LHCN-M2 (cell line): Measurements from ENCODE around the gene DHRS13. TPM values are rescaled to one million over a fixed set of nuclear protein-coding genes. Genes with fewer than 3 reads are reported as not detected.

Source experiments
- DNase-seq: peaks from one replicate; pipeline ENCODE4 v3.0.0-alpha.2; 2012; ENCODE audit warnings: low read depth
- polyA plus RNA-seq: library from polyadenylated mRNA; unstranded; fragments of >200 nt; gene quantifications from one replicate; pipeline ENCODE4 v1.2.1, GENCODE V29; 2012; ENCODE audit warnings: missing spikeins
- total RNA-seq: library from RNA; depleted of rRNA; stranded (reverse); fragments of >200 nt; gene quantifications from 2 replicates; pipeline ENCODE4 v1.2.3, GENCODE V29; 2014; rRNA removed

Gene DHRS13, protein sequence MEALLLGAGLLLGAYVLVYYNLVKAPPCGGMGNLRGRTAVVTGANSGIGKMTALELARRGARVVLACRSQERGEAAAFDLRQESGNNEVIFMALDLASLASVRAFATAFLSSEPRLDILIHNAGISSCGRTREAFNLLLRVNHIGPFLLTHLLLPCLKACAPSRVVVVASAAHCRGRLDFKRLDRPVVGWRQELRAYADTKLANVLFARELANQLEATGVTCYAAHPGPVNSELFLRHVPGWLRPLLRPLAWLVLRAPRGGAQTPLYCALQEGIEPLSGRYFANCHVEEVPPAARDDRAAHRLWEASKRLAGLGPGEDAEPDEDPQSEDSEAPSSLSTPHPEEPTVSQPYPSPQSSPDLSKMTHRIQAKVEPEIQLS
- 4.6 and 5.2 TPM in 2 replicates for total RNA-seq
- polyA plus RNA-seq = 2.5 TPM

DNA sequence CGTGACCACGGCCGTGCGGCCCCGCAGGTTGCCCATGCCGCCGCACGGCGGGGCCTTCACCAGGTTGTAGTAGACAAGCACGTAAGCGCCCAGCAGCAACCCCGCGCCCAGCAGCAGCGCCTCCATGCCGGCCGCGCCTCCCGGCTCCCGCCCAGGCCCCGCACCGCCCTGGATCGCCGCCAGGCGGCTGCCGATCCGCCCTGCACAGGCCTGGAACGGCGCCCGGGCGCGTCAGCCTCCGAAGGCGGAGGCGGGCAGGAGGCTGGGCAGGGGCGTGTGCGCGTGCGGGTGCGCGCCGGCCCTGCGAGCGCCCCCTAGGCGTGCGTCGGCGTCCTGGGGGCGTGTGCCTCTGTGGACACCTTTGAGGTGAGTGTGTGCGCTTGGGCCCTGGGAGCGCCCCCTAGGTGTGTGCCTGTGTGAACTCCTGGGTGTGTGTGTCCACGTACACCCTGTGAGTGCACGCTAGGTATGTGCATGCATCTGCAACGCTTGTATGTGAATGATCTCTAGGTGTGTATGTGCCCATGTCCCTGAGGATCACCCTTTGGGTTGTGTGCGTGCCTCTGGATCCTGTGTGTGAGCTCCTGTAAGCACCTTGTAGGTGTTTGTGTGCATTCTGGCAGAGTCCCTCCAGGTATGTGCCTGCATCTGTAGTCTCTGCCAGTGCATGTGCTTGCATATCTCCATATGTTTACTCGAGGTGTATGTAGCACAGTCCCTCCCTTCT, at the start of gene DHRS13:
TSS of gene DHRS13 (minus strand) at position 261 of the 727 bp plus-strand sequence. CDS start at position 126, 135 bp downstream.
- DNase-seq = peak; percentile 77

- peak; percentile 99 for DNase-seq
Measured at GRCh38 chr17:28951991-28952975, 49.4 kb upstream of the DHRS13 start.

DNA sequence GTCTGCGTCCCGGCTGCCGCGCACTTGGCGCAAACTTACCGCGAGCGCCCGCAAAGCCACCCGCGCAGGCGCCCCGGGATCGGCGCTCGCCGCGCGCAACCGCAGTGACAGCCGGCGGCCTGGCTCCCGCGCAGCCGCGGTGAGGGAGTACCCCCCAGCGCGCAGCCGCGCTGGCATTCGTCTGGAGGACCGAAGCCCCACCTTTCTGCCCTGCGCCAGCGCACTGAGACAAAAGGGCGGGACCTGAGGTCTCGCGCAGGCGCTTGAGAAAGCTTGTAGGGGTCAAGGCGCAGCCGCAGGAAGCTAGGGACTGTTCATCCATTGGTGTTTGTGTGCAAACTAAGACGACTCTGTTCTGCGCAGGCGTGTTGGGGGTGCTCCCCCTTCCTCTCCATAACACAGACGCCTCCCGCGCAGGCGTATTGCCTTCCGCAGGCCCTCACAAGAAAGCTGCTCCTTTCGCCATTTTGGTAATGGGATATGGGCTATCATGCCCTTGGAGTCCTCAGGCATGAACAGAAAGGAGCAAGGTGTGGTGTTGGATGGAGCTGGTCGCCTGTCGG, 48.6 kb upstream of the DHRS13 start, which contains the start of gene PHF12:
TSS of gene PHF12 (minus strand) at position 91 of the 563 bp plus-strand sequence. CDS start 558 bp downstream, outside the sequence.
- peak; percentile 100 for DNase-seq

GRCh38 chr17:28950752-28951427, 48.0 kb upstream of the DHRS13 start:
- no peak for DNase-seq

GRCh38 chr17:28950017-28950751, 47.3 kb upstream of the DHRS13 start:
- DNase-seq = peak; percentile 55

DNA sequence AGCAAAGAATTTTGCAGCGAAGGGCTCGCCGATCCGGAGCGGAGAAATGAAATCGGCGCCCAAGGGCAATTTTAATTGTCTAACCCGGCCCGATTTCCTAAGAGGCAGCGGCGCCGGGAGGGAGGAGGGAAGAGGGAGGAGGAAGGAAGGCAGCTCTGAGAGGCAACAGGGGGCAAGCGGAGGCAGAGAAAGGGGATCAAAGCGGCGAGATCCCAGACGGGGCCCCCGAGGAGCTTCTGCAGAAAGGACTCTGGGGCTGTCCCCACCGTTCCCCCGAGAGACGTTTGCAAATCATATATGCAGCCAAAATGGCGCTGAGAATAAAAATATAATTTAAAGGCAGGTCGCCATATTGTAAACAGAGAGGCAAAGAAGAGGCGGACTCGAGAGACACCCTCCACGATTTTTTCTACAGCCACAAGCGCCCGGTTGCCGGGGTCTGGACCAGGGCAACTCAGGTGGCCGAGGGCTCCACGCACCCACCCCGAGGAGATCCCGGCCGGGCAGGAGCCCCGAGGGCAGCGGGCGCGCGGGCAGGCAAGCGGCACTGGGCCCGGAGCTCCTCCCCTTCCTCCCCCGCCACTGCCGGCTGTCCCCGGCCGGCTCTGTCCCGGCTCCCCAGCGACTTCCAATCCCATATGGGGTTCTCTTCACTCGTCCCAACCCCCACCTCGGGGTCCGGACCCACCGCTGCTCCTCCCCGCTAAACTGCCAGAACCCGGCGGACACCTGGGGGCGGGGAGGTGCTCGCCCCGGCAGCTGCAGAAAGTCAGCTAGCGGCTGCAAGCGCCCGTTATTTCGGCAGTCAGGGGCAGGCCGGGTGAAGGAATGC, 46.5 kb upstream of the DHRS13 start:
- DNase-seq = peak; percentile 45

- no peak for DNase-seq
Measured at GRCh38 chr17:28948873-28949184, 46.0 kb upstream of the DHRS13 start.

- DNase-seq = no peak
Measured at GRCh38 chr17:28948342-28948741, 45.5 kb upstream of the DHRS13 start.

GRCh38 chr17:28947639-28948038, 44.8 kb upstream of the DHRS13 start:
- DNase-seq = no peak

- peak; percentile 68 for DNase-seq
Measured at GRCh38 chr17:28946239-28946638, 43.4 kb upstream of the DHRS13 start.

DNA sequence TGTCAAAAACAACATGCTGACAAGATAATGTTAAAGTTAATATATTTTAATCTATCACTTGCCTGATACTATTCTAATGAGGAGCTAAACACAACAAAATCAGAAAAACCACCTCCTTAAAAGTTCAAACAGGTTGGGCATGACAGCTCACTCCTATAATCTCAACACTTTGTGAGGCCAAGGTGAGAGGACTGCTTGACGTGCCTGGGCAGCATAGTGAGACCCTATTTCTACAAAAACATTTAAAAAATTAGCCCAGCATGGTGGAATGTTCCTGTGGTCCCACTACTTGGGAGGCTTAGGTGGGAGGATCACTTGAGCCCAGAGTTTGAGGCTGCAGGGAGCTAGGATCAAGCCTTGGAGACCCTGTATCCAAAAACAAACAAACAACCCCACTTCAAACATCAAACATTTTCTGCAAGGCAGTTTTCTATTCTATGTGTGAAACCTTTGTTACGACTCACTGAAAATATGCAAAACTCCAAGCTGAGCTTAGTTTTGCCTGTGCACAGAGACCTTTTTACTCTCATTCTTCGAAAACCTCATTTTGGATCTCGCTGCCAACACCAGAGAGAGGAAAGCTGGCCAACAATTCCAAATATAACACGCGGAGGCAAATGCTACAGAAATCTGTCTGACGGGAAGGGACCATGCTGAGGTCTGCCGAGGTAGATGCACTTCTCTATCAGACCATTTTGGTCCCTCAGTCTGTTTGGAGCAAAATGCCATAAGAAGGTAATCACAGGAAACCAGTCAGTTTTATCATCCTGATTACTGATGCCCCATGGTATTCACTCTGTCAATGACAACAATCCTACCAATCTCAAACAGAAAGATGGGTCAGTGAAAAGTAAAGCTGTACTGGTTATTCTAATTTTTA, 42.2 kb upstream of the DHRS13 start:
- DNase-seq = no peak

DNA sequence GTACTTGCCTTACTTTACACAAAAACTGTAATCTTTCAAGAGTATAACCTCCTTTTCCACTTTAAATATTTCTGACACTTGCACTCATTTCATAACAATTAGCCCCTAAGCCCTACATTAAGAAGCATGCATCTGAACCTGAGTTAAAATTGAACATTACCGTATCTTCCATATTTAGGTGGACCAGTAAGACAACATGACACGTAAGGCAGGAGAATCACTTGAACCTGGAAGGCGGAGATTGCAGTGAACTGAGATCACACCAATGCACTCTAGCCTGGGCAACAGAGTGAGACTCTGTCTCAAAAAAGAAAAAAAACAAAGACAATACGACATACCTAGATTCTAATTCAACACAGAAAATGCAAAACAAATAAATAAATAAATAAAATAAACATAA, 41.5 kb upstream of the DHRS13 start:
- DNase-seq = no peak

GRCh38 chr17:28942925-28943324, 40.0 kb upstream of the DHRS13 start:
- DNase-seq = no peak

DNA sequence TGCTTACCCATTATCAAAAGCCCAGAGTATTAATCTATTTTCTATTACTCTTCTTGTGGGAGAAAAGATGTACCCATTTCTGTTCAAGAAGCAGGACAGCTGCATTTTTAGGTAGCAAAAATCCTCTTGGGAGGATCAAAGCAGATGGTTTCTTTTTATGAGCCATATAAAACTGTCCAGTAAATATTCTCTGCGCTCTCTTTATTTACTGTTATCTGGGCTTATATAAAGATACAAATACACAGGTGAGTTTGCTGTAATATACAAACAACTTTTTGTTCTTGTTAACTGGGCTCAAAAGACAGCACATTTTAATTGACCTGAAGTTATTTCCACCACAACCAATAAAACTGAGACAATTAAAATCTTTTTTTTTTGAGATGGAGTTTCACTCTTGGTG, 38.4 kb upstream of the DHRS13 start:
- DNase-seq = no peak

- no peak for DNase-seq
Measured at GRCh38 chr17:28940675-28941074, 37.8 kb upstream of the DHRS13 start.

GRCh38 chr17:28940142-28940541, 37.3 kb upstream of the DHRS13 start:
- no peak for DNase-seq

DNA sequence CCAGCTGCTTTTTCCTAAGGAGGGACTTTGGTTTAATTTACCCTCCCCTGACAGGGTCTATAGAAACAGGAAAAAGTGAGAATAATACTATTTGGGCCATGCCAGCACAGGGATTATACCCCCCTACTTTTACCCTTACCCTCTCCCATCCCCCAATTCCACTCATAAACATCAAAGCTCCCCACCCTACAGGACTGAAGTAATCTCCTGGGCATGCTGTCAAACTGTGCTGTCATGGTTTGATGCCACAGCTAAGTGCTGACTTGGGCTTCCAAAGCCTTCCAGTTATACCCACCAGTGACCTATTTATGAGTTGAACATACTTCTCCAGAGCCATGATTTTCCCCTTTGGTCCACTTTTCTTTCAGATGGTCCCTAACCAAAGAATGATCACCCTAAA, 35.7 kb upstream of the DHRS13 start:
- DNase-seq = no peak
